Effector CD4-positive, alpha-beta T cell (primary cell): ENCODE data around the gene SPATA21. TPM values are rescaled to one million over a fixed set of nuclear protein-coding genes. Genes with fewer than 3 reads are reported as not detected.
"Not testable (repeated sequence)": the region's sequence is repeated elsewhere in the genome, so short reads cannot be mapped to it uniquely, and the experiment has no call there.

Experiments used
- DNase-seq: peaks from one replicate; pipeline ENCODE4 v3.0.0-alpha.2; 2020
- total RNA-seq: gene quantifications from one replicate; lab custom pipeline; 2026; lab: John Stamatoyannopoulos, UW

SPATA21 gene, protein sequence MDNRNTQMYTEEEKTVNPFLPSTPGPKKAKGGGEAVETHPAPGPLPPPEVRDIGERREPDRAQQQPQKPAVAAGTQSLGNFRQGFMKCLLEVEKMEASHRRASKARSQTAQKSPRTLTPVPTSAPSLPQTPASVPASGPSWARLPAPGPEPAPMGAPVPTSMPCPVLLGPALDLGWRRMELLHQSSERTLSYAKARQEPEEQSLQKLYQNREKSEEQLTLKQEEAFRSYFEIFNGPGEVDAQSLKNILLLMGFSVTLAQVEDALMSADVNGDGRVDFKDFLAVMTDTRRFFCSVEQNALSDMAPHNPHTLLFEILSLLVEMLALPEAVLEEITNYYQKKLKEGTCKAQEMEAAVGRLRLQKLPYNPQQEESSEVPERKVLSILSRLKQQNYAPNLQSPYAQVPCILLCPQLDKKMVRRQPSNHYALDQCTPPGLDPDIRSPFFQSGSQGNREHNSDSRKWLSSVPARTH
- not detected for total RNA-seq

DNA sequence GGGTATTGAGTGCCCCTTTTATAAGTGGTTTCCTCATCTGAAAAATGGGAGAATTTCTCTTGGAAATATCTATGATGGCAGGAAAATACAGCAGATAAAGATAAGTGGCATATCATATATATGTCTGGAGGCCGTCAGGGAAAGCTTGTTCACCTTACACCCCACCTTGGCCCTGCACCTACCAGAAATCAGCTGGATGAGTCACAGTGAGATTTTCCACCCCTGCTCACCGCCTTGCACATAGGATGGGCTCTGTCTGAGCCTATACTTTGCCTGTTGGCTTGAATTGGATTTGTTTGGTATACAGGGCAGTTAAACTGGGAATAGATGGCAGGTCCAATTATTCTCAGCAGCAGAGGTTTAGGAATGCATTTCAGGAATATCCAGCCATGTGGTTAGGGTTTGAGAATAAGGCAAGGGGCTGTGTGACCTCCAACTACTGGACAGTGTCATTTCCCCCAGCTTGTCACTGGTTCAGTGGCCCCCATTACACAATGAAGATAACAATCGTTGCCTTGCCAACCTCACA, at the start of gene SPATA21:
TSS of gene SPATA21 (minus strand) at position 479 of the 529 bp plus-strand sequence. CDS start 6,053 bp downstream, outside the sequence.
- no peak for DNase-seq

DNA sequence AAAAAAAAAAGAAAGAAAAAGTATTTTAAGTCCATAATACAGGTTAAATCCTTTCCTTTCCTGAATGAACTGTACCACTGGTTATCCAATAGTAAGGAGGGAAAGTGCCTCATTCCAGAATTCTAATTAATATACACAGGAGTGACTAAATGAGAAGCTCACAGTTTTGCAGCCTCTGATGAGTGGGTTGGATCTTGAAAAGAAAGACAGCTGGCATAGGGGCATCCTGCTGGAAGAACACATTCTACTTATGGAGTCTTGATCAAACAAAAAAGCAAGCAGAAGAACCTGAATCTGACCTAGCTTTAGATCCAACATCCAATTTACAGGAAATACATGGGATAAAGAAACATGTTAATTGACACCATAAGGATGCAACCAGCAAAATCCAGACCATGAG, 49.8 kb upstream of the SPATA21 start:
- not testable (repeated sequence) for DNase-seq

DNA sequence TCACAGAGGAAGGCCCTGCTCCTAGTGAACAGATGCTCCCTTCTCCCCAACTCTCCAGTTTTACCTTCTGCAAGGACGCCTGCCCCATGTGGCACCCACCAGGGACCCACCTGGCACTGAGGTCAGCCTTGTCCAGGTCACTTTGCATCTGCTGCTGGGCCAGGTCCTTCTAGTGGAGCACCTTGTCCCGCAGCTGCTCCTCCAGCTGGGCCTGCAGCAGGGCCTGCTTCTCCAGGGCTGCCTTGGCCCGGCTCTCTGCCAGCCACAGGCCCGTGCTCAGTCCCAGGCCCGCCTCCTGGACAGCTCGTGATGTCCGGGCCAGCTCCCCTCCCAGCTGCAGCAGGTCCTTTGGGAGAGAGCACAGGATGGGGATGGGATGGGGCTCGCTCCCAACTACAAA, 49.1 kb upstream of the SPATA21 start:
- DNase-seq: not testable (repeated sequence)

DNA sequence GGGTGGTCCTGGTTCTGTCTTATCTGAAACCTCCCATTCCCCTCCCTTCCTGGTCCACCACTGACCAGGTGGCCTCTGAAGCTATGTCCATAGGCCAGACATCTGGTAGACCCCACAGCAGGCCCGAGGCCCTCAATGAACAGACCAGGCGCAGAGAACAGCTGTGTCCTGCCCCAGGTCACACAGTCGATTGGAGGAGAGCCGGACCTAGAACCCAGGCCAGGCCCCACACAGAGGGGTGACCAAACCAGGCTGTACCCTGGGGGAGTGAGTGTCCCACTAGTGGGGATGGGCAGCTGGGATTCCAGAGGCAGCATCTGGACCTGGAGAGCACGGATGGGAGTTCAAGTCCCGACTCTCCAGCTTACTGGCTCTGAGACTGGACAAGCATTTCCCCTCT, 47.7 kb upstream of the SPATA21 start:
- no peak for DNase-seq

DNA sequence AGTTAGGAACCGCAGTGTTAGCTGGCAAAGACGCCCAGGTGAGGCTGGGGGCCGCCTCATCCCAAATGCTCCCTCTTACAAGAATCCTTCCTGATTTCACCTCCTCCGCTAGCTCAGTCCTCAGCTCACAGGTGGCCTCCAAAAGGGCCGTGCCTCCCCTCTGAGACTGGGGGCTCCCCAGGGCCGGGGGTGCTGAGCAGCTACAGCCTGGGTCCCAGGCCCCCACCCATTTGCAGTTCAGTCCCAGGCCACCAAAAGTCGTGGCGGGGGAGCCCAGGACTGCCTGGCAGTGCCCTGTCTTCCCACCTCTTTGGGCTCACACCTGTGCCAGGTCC, 47.2 kb upstream of the SPATA21 start:
- no peak for DNase-seq

DNA sequence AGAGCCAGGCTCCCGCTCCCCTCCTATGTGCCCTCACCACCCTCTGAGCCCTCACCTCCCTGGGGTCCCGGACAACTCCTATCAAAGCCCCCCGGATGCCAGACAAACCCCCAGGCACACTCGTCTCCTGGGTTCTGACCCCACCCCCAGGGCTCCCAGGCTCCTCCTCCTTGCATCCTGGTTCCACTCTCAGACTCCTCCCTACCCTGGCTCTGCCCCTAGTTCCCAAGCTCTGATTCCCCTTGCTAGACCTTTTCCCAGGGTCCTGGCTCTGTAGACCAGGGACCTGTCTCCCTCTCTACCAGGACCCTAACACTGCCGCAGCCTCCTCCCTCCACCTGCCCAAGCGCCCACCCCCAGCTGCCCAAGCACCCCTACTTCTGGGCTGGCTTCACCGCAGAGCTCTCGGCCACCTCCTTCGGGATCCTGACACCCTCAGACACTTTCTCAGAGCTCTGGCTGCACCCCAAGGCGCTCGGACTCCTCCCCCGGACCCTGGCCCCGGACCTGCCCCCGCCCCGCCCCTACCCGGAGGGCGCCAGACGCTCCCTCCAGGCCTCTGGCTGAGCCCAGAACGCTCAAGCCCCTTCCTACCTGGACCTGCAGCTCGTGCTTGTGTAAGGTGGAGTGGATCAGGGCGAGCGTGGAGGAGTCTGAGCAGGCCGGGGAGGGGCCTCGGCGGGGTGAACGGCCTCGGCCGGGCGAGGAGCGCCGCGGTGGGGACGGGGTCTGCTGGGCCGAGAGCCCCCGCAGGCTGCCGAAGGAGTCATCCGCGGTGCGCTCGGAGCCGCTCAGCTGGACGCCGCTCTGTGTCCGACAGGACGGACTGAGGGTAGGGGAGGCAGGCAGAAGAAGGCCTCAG, 46.6 kb upstream of the SPATA21 start:
- DNase-seq: not testable (repeated sequence)

DNA sequence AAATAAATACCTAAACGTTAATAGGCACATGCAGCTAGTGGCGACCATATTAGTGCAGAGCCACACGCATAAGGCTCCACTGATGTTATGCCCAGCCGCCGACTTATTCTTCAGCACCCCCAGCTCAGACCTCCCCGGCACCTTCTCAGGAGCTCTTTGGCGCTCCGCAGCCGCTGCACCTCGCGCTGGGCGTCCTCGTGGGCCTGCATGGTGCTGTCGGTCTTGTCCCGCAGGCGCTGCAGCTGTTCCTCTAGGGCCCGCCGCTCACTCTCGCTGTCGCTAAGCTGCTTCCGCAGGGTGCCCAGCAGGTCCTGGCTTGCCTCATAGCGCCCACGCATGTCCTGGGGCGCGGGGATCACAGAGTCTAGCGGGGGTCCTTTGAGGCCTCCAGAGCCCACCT, 45.9 kb upstream of the SPATA21 start:
- DNase-seq: not testable (repeated sequence)

DNA sequence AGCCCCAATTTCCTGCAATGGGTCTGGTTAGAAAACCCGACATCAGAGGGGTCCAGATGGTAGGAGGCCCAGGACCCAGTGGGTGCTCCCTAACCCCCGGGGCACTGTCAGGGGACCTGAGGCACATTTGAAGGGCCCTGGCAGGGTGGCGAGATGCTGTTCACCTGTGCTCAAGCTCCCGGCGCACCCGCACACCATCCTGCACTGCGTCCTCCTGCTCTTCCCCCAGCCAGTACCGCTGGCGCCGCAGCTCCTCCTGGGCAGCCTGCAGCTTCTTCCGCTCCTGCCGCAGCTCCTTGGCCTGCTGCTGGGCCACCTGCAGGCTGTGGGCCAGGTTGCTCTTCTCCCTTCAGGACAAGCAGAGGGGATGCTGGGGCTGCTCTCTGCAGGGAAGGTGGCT, 40.9 kb upstream of the SPATA21 start:
- DNase-seq: no peak

DNA sequence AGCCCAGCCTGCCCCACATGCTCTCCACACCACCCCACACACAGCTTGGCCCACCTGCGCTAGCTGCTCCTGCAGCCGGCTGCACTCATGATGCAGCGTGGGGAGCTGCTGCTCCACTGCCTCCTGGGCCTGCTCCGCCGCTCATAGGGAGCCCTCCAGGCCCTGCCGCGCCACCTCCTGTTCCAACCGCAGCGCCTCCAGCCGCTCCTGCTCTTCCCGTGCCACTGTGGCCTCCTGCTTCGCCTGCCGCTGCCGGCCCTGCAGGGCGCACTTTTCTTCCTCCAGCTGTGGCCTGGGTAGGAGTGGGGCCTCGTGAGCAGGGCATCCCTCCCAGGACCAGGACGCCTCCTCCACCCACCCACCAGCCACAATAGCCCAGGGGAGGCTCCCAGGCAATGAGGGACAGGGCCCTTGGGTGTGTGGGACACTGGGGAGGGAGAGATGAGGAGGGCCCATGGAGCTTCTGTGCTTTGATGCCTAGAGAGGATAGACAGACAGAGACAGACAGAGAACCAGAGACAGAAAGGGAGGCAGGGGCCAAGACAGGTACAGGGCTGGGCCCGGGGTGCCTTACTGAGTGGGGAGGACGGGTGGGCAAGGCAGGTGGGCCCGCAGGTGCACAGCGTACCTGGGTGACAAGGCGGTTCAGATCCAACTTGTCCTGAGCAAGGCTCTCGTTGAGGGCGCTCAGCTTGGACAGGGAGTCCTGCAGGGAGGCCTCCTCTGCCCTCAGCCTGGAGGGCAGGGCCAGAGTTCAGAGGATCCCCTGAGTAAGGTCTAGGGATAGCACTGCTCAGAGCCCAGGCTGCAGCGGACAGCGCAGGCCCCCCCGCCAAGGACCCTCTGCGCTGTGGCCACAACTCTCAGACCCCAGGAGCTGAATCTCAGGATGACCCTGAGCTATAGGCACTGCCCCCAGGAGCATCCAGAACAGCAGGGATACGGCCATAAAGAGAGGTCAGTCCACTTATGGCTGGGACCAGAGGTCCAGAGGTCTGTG, 38.8 kb upstream of the SPATA21 start:
- not testable (repeated sequence) for DNase-seq

DNA sequence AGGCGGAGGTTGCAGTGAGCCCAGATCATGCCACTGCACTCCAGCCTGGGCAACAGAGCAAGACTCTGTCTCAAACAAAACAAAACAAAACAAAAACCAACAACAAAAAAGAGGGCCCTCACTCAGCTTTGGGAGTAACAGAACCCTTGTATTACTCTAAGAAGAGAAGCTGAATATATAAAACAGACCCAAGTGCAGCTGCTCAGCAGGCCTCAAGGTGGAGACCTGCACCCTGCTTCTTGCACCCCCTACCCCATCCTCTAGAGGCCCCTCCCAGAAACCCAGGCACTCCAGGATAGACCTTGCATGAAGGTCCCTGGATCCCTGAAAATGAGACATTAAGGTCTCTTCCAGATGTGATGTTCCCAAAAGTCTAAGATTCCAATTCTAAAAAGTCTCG, 37.7 kb upstream of the SPATA21 start:
- DNase-seq: not testable (repeated sequence)

DNA sequence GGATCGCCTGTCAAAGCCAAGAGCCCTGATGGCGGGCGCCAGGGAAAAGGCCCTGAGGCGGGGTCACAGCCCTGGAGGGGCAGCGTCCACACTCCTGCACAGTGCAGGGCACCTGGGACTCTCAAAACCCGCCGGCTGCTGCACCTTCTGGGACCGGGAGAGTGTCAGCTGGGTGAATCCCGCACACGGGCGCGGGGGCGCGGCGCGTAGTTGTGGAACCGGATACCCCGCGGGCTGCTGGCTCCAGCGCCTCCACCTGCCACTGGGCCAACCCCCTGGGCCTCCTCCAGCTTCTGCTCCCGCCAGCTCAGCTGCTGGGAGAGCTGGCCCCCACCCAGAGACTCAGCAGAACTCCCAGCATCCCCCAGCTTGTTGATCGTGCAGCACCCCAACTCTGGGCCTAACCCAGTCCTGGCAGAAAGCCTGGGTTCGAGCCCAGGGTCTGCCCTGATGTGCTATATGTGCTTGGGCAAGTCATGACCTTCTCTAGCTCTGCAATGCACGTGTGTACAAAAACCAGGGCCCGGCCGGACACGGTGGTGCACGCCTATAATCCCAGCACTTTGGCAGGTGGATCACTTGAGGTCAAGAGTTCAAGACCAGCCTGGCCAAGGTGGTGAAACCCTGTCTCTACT, 37.1 kb upstream of the SPATA21 start:
- no peak for DNase-seq

DNA sequence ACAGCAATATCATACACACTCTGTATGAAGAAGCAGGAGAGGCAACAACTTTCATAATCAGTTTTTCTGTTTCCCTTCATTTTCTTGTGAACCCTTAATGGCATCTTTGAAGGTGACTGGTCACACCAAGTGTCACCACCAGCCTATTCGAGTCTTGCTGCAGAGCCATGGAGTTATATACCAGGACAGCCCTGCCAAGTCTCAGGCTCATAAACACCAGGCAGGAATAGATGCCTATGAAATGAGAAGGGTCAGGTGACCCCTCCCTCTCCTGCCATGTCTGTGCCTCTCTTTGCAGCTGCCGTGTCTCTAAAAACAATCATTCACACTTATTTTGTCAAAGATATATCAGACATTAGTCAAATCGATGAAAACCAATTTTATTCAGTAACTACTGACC, 31.3 kb upstream of the SPATA21 start:
- DNase-seq: no peak

DNA sequence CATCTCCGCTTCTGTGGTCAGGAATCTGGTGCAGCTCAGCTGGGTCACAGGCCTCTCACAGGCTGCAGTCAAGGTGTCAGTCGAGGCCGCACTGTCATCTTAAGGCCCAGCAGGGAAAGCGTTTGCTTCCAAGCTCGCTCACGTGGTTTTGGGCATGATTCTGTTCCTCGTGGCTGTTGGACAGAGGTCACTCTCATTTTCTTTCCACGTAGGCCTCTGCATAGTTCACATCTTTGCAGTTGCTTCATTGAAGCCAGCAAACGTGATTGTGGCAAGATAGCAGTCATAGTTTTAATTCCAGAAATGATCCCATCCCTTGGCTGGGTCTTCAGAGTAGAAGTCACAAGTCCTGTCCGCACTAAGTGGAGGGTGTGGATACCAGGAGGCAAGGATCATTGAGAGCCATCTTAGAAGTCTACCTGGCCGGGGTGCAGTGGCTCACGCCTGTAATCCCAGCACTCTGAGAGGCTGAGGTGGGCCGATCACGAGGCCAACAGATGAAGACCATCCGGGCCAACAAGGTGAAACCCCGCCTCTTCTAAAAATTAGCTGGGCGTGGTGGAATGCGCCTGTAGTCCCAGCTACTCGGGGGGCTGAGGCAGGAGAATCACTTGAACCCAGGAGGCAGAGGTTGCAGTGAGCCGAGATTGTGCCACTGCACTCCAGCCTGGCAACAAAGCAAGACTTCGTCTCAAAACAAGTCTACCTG, 27.8 kb upstream of the SPATA21 start:
- no peak for DNase-seq

DNA sequence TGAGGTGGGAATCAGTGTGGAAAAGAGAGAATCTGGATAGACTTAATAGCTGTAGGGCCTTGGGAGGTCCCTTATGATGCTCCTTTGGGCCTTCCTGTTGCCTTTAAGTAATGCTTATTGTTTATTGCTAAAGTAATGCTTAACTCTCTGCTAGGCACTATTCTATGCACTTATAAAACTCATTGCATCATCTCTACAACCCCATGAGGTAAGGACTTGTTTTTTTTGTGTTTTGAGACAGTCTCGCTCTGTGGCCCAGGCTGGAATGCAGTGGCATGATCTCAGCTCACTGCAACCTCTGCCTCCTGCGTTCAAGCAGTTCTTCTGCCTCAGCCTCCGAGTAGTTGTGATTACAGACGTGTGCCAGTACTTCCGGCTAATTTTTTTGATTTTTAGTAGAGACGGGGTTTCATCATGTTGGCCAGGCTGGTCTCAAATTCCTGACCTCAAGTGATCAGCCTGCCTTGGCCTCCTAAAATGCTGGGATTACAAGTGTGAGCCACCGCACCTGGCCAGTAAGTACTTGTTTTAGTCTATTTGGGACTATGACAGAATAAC, 25.6 kb upstream of the SPATA21 start:
- no peak for DNase-seq

DNA sequence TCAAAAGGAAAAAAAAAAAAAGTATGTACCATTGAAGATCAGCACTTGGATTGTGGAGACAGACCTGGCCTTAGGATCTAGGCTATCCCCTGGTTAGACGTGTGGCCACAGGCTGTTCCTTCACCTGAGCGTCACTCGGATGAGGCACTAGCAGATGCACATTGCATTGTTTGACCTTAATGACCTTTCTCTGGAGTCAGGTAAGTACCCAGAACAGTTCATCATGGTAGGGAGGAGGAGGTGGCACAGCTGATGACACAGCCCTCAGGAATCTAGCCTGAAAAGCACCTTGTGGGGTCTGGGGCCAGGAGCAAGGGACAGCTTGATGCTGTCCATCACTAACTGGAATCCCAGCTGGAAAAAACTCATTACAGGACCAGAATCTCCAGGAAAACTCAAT, 24.5 kb upstream of the SPATA21 start:
- no peak for DNase-seq

DNA sequence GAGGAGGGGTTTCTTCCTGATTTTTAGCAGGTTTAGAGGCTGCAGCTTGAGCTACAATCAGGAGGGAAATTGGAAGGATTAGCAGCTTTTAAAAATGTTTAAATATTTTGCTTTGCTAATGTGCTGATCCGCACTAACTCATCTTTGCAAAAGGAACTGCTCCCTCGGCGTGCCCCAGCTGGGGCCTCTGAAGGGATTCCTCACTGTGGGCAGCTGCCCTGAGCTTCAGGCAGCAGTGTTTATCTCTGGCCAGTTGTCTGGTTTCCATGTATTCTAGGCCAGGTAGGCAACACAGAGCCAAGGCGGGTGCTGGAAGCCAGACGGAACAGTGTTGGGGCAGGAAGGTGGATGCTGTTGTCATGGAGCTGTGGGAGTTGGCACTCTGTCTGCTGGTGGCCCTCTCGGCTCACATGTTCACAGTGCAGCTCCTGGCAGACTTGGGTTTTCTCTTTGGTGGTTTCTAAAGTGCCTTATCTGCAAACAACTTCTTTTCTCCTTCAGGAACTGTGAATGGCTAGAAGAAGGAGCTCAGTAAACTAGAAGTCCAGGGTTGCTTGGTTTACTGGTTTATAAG, 22.2 kb upstream of the SPATA21 start:
- no peak for DNase-seq

DNA sequence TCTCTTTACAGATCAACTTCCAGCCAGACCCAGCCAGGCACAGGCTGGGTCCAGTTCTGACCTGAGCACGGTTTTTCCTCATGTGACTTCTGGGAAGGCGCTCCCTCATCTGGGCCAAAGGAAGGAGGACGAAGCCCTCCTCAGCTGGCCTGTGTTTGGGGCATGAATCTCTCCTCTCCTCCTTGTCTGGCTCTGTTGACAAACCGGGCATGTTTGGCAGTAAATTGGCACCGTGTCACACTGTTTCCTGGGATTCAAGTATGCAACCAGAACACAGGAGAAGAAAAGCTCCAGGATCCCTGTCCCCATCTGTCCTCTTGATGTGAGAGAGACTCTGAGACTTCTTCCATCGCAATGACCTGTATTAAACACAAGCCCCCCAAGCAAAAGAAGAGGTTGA, 21.6 kb upstream of the SPATA21 start:
- DNase-seq: no peak

DNA sequence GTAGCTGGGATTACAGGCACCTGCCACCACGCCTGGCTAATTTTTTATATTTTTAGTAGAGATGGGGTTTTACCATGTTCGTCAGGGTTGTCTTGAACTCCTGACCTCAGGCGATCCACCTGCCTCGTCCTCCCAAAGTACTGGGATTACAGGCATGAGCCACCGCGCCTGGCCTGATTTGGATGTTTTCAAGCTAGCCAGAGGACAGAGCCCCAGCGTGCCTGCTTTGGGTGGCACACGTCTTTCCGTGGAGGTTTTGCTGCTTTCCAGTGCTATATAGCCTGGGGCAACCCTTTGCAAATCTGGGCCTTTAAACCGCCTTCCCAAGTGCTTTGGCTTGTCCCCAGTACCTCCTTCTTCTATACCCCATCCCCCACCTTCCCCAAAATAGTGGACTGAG, 18.9 kb upstream of the SPATA21 start:
- DNase-seq: not testable (repeated sequence)

DNA sequence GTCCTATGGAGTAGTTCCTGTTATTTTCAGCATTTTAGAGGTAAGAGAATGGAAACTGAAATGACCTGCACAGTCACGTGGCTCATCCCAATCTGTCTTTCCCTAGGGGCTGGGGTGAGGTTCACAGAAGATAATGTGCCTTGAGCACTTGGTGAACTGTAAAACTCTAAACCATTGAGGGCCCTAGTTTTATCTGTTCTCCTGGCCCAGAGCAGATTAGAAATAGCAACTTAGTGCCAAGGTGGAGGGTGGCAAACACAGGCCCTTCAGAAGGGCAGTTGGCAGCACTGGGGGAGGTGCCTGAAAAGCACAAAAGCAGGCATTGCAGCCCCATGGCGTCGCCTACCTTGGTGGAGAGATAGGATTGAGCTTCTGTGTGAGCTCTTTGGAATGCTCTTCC, 17.7 kb upstream of the SPATA21 start:
- not testable (repeated sequence) for DNase-seq

DNA sequence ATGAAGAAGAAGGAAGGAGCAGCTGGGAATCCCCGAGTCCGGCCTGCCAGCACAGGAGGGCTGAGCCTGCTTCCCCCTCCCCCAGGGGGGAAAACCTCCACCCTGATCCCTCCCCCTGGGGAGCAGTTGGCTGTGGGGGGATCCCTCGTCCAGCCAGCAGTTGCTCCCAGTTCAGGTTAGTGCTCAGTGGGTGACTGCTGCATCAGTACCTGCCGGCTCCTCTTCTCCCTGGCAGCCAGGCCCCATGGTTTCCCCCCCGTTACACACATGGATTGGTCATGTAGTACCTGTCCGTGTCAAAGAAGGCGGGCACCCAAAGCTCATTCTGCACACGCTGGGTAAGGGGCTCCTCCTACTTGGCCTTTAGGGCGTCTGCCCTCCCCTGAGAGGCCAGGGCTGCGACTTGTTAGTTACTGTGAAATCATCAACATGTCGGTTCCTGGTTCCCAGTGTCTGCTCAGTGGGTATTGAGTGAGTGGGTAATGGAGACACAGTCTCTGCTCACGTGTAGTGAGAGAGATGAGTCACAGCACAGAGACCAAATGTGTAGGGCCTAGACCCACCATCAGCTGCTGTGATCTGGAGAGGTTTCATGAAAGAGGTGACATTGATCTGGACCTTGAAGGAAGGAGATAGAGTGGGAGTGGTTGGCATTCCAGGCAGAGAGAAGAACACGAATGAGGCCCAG, 14.8 kb upstream of the SPATA21 start:
- DNase-seq: no peak
